NB4 (cell line): ENCODE measurements around the gene COL23A1.

Experiments used
- POLR2A ChIP-seq: IDR thresholded peaks from 2 replicates; pipeline ENCODE4 v1.6.1; 2011; ENCODE audit warnings: mild to moderate bottlenecking; ENCODE audit not compliant: insufficient read length; ENCODE audit errors: extremely low read depth
- TF ChIP-seq, protein P1 (sequence below): IDR thresholded peaks from one replicate; pipeline ENCODE4 v1.5.1; 2012; ENCODE audit warnings: low read depth, low read length
- TF ChIP-seq, protein P2 (sequence below): IDR thresholded peaks from 2 replicates; pipeline ENCODE4 v1.6.1; 2011; ENCODE audit warnings: low read depth, low read length

DNA sequence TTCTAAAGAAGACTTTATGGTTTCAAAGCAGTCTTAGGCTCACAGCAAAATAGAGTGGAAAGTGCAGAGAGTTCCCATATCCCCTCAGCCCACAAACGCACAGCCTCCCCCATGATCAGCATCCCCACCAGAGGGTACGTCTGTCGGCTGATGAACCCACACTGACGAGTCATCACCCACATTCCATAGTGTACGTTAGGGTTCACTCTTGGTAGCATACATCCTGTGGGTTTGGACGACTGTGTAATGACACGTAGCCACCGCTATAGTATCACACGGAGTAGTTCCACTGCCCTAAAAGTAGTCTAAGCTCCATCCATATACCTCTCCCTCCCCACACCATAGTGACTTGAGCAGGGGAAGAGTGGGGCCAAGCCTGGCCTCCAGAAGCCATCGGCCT, 221.9 kb downstream of the COL23A1 start:
- TF ChIP-seq, protein P1, sequence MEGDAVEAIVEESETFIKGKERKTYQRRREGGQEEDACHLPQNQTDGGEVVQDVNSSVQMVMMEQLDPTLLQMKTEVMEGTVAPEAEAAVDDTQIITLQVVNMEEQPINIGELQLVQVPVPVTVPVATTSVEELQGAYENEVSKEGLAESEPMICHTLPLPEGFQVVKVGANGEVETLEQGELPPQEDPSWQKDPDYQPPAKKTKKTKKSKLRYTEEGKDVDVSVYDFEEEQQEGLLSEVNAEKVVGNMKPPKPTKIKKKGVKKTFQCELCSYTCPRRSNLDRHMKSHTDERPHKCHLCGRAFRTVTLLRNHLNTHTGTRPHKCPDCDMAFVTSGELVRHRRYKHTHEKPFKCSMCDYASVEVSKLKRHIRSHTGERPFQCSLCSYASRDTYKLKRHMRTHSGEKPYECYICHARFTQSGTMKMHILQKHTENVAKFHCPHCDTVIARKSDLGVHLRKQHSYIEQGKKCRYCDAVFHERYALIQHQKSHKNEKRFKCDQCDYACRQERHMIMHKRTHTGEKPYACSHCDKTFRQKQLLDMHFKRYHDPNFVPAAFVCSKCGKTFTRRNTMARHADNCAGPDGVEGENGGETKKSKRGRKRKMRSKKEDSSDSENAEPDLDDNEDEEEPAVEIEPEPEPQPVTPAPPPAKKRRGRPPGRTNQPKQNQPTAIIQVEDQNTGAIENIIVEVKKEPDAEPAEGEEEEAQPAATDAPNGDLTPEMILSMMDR, result no peak
- TF ChIP-seq POLR2A, result no peak
- TF ChIP-seq, protein P2, sequence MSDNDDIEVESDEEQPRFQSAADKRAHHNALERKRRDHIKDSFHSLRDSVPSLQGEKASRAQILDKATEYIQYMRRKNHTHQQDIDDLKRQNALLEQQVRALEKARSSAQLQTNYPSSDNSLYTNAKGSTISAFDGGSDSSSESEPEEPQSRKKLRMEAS, result no peak
